HG02840 (cell line): ENCODE data around the gene HS6ST2.

Source experiments
- ATAC-seq: cut with Tn5 transposase; IDR thresholded peaks from one replicate; pipeline ENCODE4 v1.9.1; 2021; ENCODE audit warnings: mild to moderate bottlenecking, moderate library complexity, moderate number of reproducible peaks; ENCODE audit not compliant: unreplicated experiment, low FRiP score

HS6ST2 gene

GRCh38 chrX:132692526-132692925, 265.9 kb downstream of the HS6ST2 start:
- no peak for ATAC-seq

- ATAC-seq, result no peak
These were observed 266.4 kb downstream of the HS6ST2 start for GRCh38 chrX:132692066-132692465.

GRCh38 chrX:132689612-132690563, 268.5 kb downstream of the HS6ST2 start:
- no peak for ATAC-seq

- no peak for ATAC-seq
These were observed 273.2 kb downstream of the HS6ST2 start for GRCh38 chrX:132685276-132685675.

GRCh38 chrX:132677233-132677716, 281.2 kb downstream of the HS6ST2 start:
- ATAC-seq, result no peak

- ATAC-seq, result no peak
These were observed 281.8 kb downstream of the HS6ST2 start for GRCh38 chrX:132676561-132677186.

GRCh38 chrX:132676102-132676501, 282.3 kb downstream of the HS6ST2 start:
- no peak for ATAC-seq

GRCh38 chrX:132673331-132673730, 285.1 kb downstream of the HS6ST2 start:
- ATAC-seq, result no peak

GRCh38 chrX:132671229-132671641, 287.2 kb downstream of the HS6ST2 start:
- ATAC-seq, result no peak

- no peak for ATAC-seq
These were observed 289.3 kb downstream of the HS6ST2 start for GRCh38 chrX:132669142-132669541.

- no peak for ATAC-seq
These were observed 290.3 kb downstream of the HS6ST2 start for GRCh38 chrX:132668178-132668577.

- no peak for ATAC-seq
These were observed 292.8 kb downstream of the HS6ST2 start for GRCh38 chrX:132665676-132666075.

GRCh38 chrX:132664273-132664672, 294.2 kb downstream of the HS6ST2 start:
- ATAC-seq, result no peak

GRCh38 chrX:132662844-132663243, 295.6 kb downstream of the HS6ST2 start:
- no peak for ATAC-seq

- ATAC-seq, result no peak
These were observed 300.6 kb downstream of the HS6ST2 start for GRCh38 chrX:132657876-132658275.

GRCh38 chrX:132652871-132653270, 305.6 kb downstream of the HS6ST2 start:
- no peak for ATAC-seq

- ATAC-seq, result no peak
These were observed 306.9 kb downstream of the HS6ST2 start for GRCh38 chrX:132651421-132652086.

- no peak for ATAC-seq
These were observed 309.5 kb downstream of the HS6ST2 start for GRCh38 chrX:132648895-132649294.

GRCh38 chrX:132639446-132639845, 319.0 kb downstream of the HS6ST2 start:
- ATAC-seq, result no peak

GRCh38 chrX:132638313-132638712, 320.1 kb downstream of the HS6ST2 start:
- ATAC-seq, result no peak

GRCh38 chrX:132636080-132636479, 322.3 kb downstream of the HS6ST2 start:
- ATAC-seq, result no peak
